Activated CD8-positive, alpha-beta memory T cell treated with anti-CD3 and anti-CD28 coated beads for 36 hours (primary cell): ENCODE results near the gene SCO2. TPM values are rescaled to one million over a fixed set of nuclear protein-coding genes. Genes with fewer than 3 reads are reported as not detected.
"Not testable (repeated sequence)": the region's sequence is repeated elsewhere in the genome, so short reads cannot be mapped to it uniquely, and the experiment has no call there.

ENCODE experiments used
- CTCF ChIA-PET: fragments of 350-600 bp; sonication (Branson Sonifier 250); formaldehyde crosslinking; loops from one replicate; lab custom pipeline; 2021; ENCODE audit warnings: antibody characterized with exemption; lab: Charles Lee
- POLR2A ChIA-PET: fragments of 350-600 bp; sonication (Branson Sonifier 250); formaldehyde crosslinking; loops from one replicate; lab custom pipeline; 2021; ENCODE audit warnings: antibody characterized with exemption; lab: Charles Lee
- total RNA-seq, 2 experiments: library from RNA; stranded (reverse); gene quantifications; one replicate each; pipeline ENCODE4 v1.2.3, GENCODE V29; 2021

Gene SCO2
- total RNA-seq, 2 experiments from 2014 or later, result 0.97 to 4.1 TPM

DNA sequence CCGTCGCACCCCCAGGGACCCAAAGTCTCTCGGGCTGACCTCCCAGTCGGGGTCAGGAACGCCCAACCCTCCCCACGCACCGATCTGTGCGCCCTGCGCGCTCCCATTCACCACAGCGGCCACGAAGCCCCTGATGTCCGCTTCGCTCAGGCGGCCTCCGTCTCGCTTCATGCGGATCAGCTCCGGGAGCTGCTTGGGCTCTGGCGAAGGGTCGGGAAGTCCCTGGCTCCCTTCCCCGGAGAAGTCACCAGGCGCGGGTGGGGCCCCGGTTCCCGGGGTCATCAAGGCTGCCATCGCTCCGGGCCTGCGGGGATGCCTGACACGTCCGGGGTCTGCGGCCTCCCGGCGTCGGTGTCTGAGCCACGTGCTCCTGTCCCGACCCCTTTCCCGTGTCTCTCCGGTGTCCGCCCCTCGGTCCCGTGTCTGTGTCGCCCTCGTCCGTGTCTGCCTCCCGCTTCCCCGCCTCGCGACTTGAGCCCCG lies 4.1 kb upstream of the SCO2 start:
- POLR2A ChIA-PET, result interaction anchor here (0.6 to 7.7 kb wide), 8 partner anchors 11 to 285 kb away, joined by 3 to 93 read pairs (median 3); partner anchors contain the start of genes CHKB, LMF2, NCAPH2 and SYCE3
- CTCF ChIA-PET, result interaction anchor here (1.1 to 3.4 kb wide), 6 partner anchors 10 to 92 kb away, joined by 3 to 22 read pairs (median 4); partner anchors contain the start of genes LMF2, NCAPH2 and SYCE3

DNA sequence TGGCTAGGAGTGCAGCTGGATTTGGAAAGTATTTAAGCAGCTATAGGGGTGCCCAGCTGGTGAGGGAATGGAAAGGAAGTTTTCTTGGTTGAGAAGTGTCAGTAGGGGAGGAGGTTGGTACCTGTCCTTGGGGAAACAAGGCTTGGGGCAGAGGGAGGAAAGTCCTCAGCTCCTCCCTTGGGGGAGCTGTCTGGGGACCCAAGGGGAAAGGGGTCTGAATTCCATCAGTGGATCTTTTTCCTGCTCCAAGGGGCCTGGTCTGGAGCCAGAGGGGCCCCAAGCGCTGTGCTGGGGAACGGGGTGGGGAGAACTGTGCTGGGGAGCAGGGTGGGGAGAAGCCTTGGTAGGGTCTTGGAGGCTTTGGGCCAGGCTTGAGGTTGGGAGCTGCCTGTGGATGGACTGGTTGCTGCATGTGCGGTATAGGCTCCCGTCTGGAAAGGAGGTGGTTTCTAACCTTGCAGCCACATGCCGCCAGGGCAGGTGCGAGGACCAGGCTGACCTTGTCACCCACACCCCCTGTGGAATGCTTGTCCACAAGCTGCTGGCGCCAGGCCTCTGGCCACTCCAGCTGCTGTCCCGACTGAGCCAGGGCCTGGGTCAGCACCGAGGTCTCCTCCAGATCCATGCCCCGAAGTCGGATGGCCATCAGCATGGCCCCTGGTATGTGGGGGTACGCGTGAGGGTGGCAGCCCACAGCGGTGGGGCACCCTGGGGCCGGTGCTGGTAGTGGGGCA lies 3.5 kb upstream of the SCO2 start:
- ChIA-PET POLR2A (interaction anchor here (1.5 to 7.7 kb wide), 4 partner anchors 11 to 92 kb away, joined by 3 to 93 read pairs (median 40); partner anchors contain the start of genes LMF2 and NCAPH2), CTCF (interaction anchor here (1.3 to 3.4 kb wide), 5 partner anchors 10 to 92 kb away, joined by 4 to 22 read pairs (median 6); partner anchors contain the start of genes LMF2, NCAPH2 and SYCE3)

DNA sequence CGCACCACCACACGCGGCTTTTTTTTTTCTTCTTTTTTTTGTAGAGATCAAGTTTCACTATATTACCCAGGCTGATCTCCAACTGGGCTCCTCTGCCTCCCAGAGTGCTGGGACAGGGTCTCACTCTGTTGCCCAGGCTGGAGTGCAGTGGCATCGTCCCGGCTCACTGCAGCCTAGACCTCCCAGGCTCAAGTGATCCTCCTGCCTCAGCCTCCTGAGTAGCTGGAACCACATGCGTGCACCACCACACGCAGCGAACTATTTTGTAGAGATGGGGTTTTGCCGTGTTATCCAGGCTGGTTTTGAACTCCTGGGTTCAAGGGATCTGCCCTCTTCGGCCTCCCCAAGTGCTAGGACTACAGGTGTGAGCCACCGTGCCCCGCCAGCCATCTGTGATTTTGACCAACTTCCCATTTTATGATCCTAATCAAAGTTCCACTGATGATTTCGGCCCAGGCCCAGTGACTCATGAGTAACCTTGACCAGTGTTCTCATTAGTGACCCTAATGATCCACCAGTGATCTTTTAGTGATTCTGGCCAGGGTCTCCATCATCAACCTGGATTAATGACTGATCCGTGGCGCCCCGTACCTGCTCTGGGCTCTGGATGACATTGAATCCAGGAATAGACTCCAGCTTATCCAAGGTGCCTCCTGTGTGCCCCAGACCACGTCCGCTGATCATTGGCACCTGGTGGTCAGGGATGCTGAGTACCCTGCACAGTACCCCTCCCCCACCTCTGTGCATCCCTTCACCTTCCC lies 2.7 kb upstream of the SCO2 start:
- ChIA-PET POLR2A (interaction anchor here (1.6 to 7.7 kb wide), 4 partner anchors 12 to 93 kb away, joined by 10 to 93 read pairs (median 40); partner anchors contain the start of genes LMF2 and NCAPH2), CTCF (interaction anchor here (0.6 to 3.4 kb wide), 9 partner anchors 11 to 186 kb away, joined by 3 to 22 read pairs (median 4); partner anchors contain the start of genes LMF2, NCAPH2 and SYCE3)

DNA sequence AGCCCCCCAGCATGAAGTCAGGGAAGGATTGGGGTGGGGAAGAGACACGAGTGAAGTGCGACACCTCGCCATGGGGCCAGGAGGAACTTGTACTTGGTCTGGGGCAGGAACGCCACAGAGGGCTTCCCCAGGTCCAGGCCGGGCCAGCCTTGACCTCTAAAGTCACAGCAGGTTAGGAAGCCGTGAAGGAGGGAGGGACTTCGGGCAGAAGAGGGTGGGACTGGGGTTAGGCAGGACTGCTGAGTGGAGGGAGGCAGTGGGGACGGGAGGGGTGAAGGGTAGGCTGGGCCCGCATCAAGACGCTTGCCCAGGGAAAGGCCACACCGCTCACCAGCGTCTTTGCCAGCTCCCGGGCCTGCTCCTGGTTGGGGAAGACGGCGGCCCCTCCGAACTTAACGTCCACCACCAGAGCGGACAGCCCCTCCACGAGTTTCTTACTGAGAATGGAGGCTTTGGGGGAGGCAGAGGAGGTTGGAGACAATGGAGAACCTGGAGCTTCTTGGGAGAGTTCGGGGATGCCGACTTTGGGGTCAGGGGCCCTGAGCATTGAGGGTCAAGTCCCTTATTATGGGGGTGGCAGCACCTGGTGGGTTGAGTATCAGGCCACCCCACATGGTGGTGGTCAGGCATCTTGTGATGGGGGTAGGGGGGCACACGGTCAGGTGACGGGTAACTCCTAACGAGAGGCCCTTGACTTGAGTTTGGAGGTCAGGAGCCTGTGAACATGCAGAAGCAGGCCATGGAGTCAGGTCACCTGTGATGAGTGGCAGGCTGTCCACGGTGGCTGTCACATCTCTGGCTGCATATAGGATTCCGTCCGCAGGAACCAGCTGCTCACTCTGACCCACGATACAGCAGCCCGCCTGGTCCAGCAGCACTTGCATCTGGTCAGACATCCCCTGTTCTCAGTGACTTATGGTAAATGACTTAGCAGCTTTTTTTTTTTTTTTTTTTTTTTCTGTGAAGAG lies 1.7 kb upstream of the SCO2 start:
- POLR2A ChIA-PET, result interaction anchor here (1.6 to 7.7 kb wide), 4 partner anchors 13 to 94 kb away, joined by 10 to 93 read pairs (median 40); partner anchors contain the start of genes LMF2 and NCAPH2
- CTCF ChIA-PET, result interaction anchor here (0.6 to 3.4 kb wide), 8 partner anchors 12 to 603 kb away, joined by 3 to 22 read pairs (median 3); no protein-coding TSS in a partner anchor

DNA sequence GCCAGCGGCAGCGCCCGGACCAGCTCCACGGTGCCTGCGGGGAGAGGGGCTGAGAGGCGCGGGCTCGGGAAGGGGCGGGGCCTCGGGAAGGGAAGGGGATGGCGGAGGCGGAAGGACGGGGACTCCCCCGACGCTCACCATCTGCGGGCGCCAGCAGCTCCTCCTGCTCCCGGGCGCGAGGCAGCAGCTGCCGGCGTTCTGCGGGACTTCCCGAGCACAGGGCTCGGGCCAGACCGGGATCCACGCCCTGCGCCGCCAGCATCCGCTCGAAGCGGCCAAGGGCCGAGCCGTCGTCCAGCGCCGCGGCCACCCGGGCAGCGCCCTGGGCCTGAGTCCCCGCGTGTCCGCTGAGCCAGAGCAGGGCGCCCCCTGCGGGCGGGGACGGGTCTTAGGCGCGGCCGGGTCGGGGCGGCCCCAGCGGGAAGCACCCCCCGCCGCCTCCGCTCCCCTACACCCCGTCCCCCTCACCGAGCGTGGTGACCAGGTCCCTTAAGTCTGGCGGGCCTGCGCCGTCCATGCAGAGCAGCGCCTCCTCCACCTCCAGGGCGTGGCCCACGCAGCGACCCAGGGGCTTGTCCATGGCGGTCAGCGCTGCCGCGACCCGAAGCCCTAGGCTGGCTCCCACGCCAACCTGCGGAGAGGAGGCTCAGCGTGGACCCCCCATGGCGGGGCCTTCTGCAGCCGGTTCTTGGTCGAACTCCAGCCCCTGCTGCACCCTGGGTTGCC lies 873 bp upstream of the SCO2 start:
- ChIA-PET POLR2A (interaction anchor here (0.5 to 7.7 kb wide), 16 partner anchors 11 to 282 kb away, joined by 3 to 93 read pairs (median 8); partner anchors contain the start of genes KLHDC7B, LMF2, NCAPH2 and SYCE3), CTCF (interaction anchor here (0.8 to 3.4 kb wide), 24 partner anchors 9 to 275 kb away, joined by 3 to 47 read pairs (median 5); partner anchors contain the start of genes CHKB, HDAC10, KLHDC7B and LMF2)

DNA sequence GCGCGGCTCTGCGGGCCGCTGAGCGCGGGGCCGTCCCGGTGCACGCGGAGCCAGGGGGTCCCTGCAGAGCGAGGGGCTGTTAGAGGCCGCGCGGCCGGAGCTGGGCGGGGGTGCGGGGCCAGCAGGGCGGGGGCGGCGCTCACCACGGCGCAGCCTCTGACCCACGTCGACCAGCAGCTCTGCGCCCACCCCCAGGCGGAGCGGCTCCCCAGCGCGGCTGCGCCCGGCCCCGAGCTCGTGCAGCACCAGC lies 385 bp upstream of the SCO2 start:
- ChIA-PET POLR2A (interaction anchor here (0.5 to 7.7 kb wide), 18 partner anchors 10 to 282 kb away, joined by 3 to 93 read pairs (median 5); partner anchors contain the start of genes KLHDC7B, LMF2, NCAPH2 and SYCE3), CTCF (interaction anchor here (0.6 to 3.0 kb wide), 30 partner anchors 9 to 275 kb away, joined by 3 to 47 read pairs (median 4); partner anchors contain the start of genes CHKB, HDAC10, KLHDC7B and LMF2)

DNA sequence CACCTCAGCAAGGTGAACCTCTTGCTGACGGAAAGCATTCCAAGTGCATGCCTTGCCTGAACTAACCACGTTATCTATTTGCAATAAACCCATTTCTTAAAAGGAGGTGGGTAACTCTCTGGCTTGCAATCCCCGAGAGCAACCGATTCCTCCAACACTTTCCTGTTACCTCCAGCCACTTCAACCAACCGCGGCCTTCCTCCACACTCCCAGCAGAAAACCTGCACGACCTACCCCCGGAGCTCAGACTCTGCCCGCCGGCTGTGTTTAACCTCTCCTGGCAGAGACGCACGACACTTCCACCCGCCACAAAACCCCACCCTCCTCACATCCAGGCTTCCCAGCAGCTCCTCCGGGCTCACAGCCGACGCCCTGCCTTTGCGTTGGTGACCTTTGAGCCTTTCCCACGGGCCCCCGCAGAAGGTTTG lies 708 bp downstream of the SCO2 start:
- ChIA-PET POLR2A (interaction anchor here (0.6 to 5.6 kb wide), 10 partner anchors 14 to 72 kb away, joined by 3 to 69 read pairs (median 8); partner anchors contain the start of genes KLHDC7B, LMF2, NCAPH2 and SYCE3), CTCF (interaction anchor here (0.9 to 3.0 kb wide), 9 partner anchors 10 to 169 kb away, joined by 3 to 47 read pairs (median 6); partner anchors contain the start of genes CHKB, LMF2, NCAPH2 and SYCE3)

DNA sequence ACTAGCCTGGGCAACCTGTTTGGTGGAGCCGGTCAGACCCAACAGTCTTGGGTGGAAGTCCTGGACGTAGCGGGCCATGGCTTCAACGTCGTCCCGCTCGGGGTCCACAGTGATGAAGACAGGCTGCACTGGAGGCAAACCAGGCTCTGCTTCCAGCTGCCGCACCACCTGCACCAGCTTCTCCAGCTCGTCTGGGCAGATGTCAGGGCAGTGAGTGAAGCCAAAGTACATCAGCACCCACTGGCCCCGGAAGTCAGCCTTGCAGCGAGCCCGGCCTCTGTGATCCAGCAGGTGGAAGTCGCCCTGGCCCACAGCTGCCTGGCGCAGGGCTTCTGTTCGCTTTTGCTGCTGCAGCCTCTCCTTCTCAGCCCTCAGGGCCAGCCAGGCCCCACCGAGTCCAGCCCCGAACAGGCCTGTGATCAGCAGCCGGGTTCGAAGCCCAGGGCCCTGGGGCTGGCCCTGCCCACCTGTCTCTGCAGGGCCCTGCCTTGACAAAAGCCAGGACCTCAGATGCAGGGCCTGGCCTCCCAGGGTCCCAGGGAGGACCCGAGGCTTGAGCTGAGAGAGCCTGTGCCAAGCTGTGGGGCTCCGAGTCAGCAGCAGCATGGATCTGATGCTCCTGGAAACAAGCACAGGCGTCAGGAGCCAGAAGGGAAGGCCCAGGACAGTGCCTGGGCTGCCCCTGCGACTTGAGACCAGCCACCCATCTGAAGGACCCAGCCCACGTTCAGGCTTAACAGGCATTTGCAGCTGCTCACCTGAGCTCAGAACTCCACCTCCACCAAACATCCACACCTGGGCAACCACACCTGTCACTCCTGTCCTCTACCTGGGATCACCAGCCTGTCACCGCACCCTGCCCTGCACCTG lies 1.4 kb downstream of the SCO2 start:
- ChIA-PET POLR2A (interaction anchor here (0.6 to 5.6 kb wide), 7 partner anchors 13 to 71 kb away, joined by 3 to 69 read pairs (median 10); partner anchors contain the start of genes LMF2, NCAPH2 and SYCE3), CTCF (interaction anchor here (1.1 to 3.0 kb wide), 6 partner anchors 9 to 168 kb away, joined by 3 to 47 read pairs (median 13); partner anchors contain the start of genes CHKB, LMF2, NCAPH2 and SYCE3)

DNA sequence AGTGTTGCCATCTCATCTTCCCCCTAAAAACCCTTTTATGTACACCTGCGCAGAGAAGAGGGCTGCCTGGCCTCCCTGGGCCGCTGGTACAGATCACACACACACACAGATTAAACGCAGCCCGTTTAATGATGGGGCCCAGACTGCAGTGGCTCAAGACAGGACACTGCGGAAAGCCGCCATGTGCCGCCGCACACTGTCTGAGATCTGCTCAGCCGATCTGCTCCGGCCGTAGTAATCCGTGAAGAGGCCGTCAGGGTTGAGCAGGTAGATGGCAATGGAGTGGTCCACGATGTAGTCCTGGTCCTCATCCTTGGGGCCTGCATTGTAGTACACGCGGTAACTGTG lies 2.0 kb downstream of the SCO2 start:
- ChIA-PET POLR2A (interaction anchor here (2.8 to 5.6 kb wide), 3 partner anchors 15 to 40 kb away, joined by 22 to 69 read pairs (median 36); partner anchors contain the start of genes LMF2, NCAPH2 and SYCE3), CTCF (interaction anchor here (3.0 kb wide), 1 partner anchor 15 kb away, joined by 32 read pairs; the partner anchor contains the start of genes LMF2 and NCAPH2)

DNA sequence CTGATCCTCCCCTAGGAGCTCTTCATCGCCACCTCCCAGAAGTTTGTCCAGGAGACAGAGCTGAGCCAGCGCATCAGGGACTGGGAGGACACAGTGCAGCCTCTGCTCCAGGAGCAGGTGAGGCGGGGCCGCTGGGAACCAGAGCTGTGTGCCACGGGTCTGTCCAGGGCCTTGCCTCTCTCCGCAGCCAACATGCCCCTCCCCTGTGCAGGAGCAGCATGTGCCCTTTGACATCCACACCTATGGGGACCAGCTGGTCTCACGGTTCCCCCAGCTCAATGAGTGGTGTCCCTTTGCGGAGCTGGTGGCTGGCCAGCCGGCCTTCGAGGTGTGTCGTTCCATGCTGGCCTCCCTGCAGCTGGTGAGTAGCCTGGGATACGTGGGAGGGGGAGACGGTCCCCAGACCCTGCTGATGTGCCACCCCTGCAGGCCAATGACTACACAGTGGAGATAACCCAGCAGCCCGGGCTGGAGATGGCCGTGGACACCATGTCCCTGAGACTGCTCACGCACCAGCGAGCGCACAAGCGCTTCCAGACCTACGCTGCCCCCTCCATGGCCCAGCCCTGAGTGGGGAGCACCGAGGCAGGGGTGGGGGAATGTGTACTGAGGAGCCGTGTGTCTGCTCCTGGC lies 2.5 kb downstream of the SCO2 start:
- ChIA-PET CTCF (no interaction called here), POLR2A (interaction anchor here (0.7 kb wide), 1 partner anchor 15 kb away, joined by 3 read pairs; the partner anchor contains the start of genes LMF2 and NCAPH2)

DNA sequence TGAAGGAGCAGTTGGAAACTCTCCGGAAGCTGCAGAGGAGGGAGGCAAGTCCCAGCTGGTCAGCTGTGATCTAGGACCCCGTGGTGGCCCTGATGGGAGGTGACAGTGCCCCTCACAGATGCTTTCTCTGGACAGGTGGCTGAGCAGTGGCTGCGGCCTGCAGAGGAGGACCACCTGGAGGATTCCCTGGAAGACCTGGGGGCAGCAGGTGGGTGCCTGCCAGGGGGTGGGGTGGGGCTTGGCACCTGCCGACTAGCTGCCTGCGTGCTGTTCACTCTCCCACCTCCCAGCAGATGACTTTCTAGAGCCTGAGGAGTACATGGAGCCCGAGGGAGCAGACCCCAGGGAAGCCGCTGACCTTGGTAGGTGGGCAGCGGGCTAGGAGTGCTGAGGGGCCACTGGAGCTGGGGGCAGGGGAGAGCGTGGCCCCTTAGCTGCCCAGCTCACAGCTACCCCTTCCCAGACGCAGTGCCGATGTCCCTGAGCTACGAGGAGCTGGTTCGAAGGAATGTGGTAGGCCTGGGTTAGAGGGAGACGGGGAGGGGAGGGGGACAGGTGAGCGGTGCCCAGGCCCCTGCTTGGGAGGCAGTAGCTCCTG lies 3.1 kb downstream of the SCO2 start:
- ChIA-PET CTCF (no interaction called here), POLR2A (interaction anchor here (0.7 kb wide), 1 partner anchor 14 kb away, joined by 3 read pairs; the partner anchor contains the start of genes LMF2 and NCAPH2)

DNA sequence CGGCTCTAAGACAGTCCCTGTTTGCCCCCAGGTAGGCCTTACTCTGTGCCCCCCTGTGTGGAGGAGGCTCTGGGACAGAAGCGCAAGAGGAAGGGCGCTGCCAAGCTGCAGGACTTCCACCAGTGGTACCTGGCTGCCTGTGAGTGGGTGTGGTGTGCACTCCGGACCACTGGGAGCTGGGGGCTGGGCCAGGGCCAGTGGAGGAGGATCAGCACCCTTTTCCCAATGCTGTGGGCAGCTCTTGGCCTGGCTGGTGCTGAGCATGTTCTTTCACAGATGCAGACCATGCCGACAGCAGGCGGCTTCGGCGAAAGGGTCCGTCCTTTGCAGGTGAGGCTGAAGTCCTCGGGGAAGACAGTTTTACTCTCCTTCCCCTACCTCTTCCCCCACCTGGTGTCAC lies 3.7 kb downstream of the SCO2 start:
- POLR2A ChIA-PET, result no interaction called here
- CTCF ChIA-PET, result no interaction called here

DNA sequence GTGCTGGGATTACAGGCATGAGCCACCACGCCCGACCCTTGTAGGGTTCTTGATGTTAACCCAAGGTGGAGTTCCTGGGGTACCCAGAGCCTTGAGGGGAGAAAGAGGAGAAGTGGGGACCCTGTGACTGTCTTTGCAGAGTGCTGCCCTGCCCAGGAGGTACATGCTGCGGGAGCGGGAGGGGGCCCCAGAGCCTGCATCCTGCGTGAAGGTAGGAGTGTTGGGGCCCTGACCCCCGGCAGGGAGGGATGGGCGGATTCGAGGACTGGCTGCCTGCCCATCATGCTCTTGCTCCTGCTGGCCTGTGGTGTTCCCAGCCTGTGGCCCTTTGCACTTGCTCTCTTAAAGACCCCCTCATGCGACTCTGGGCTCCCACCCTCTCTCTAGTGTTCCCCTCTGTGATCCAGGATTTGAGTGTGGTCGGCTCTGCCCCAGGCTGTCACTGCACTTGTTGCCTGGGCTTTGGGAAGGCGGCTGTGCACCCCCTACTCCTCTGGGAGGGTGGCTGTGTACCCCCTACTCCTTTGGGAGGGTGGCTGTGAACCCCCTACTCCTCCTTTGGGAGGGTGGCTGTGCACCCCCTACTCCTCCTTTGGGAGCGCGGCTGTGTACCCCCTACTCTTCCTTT lies 4.5 kb downstream of the SCO2 start:
- POLR2A ChIA-PET, result no interaction called here
- CTCF ChIA-PET, result no interaction called here

DNA sequence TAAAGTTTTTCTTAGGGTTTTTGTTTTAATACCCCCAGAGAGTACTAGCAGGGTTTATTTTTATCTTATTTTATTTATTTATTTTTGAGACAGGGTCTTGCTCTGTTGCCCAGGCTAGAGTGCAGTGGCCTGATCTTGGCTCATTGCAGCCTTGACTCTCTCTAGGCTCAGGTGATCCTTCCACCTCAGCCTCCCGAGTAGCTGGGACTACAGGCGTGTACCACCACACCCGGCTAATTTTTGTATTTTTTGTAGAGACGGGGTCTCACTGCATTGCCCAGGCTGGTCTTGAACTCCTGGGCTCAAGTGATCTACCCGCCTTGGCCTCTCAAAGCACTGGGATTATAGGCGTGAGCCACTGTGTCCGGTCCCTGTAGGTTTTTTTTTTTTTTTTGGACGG lies 5.2 kb downstream of the SCO2 start:
- CTCF ChIA-PET, result interaction anchor here (0.7 kb wide), 1 partner anchor 12 kb away, joined by 3 read pairs; the partner anchor contains the start of gene LMF2
- POLR2A ChIA-PET, result not testable (repeated sequence)
